Activated naive CD8-positive, alpha-beta T cell treated with anti-CD3 and anti-CD28 coated beads for 36 hours (primary cell): ENCODE data around the gene ADGRF1. TPM values are rescaled to one million over a fixed set of nuclear protein-coding genes. Genes with fewer than 3 reads are reported as not detected.
A peak's percentile ranks its signal among the peaks of the same experiment; 100 is the strongest.
"Not testable (repeated sequence)": the region's sequence is repeated elsewhere in the genome, so short reads cannot be mapped to it uniquely, and the experiment has no call there.

ENCODE experiments used
- DNase-seq: peaks from one replicate; pipeline ENCODE4 v3.0.0; 2021
- H3K27ac Mint-ChIP-seq: one replicate; pipeline ENCODE4 v1.8.0; 2022; ENCODE audit warnings: mild to moderate bottlenecking, moderate library complexity, mixed read lengths
- H3K27me3 Mint-ChIP-seq: one replicate; pipeline ENCODE4 v1.8.0; 2022; ENCODE audit warnings: mild to moderate bottlenecking, mixed read lengths
- H3K36me3 Mint-ChIP-seq: one replicate; pipeline ENCODE4 v1.8.0; 2021; ENCODE audit warnings: mild to moderate bottlenecking, mixed read lengths
- H3K4me1 Mint-ChIP-seq: one replicate; pipeline ENCODE4 v1.8.0; 2021; ENCODE audit warnings: mixed read lengths
- H3K4me3 Mint-ChIP-seq: one replicate; pipeline ENCODE4 v1.8.0; 2022; ENCODE audit warnings: mild to moderate bottlenecking, moderate library complexity, mixed read lengths
- H3K9me3 Mint-ChIP-seq: one replicate; pipeline ENCODE4 v1.8.0; 2022; ENCODE audit warnings: mixed read lengths
- total RNA-seq, 2 experiments: library from RNA; stranded (reverse); gene quantifications; one replicate each; pipeline ENCODE4 v1.2.3, GENCODE V29; 2021

Gene ADGRF1
- total RNA-seq, 2 experiments from 2014 or later = not detected

DNA sequence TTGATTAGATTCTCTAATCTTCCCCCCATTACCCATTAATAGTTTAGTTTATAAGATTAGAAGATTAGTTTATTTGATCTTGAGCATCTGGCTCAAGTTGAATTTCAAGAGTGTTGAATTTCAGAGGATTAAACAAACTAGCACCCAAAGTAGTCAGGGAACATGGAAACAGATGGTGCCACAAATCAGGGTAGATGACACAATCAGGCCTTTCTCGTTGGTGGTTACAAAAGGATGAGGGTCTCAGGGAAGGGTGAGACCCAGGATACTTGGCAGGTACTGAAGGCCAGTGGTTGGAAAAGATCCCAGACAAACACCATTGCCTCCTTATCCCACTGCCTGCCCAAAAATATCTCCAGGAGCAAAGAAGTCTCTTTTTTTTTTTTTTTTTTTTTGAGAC is 29.5 kb upstream of the ADGRF1 start:
- Mint-ChIP-seq H3K4me3 (no peak overlapping the region), H3K27ac (no peak overlapping the region), H3K9me3 (no peaks in the 10 kb centered on the region), H3K27me3 (peaks cover 11% of the 10 kb centered on the region), H3K36me3 (no peaks in the 10 kb centered on the region), H3K4me1 (peaks cover under 1% of the 10 kb centered on the region)
- no peak for DNase-seq

DNA sequence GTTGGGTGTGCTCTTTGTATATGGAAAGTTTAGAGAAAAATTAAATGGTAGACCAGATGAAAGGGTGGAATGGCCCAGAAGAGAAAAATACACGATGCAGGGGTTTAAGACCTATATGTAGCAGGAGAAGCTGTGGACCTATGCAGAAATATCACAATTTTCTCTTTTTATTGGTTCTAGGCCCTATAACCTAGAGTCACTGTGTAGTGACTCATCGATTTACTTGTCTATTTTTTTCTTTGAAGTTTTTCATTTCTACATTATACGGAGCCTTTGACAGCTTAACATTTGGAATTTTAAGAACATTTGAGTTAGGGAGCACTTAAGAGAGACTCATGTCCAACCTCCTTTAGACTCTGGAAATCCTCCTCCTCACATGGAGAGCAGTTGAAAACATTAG is 28.3 kb upstream of the ADGRF1 start:
- Mint-ChIP-seq H3K4me1 (no peaks in the 10 kb centered on the region), H3K27me3 (peaks cover 3% of the 10 kb centered on the region), H3K4me3 (no peak overlapping the region), H3K9me3 (no peaks in the 10 kb centered on the region), H3K36me3 (no peaks in the 10 kb centered on the region), H3K27ac (no peak overlapping the region)
- no peak for DNase-seq

DNA sequence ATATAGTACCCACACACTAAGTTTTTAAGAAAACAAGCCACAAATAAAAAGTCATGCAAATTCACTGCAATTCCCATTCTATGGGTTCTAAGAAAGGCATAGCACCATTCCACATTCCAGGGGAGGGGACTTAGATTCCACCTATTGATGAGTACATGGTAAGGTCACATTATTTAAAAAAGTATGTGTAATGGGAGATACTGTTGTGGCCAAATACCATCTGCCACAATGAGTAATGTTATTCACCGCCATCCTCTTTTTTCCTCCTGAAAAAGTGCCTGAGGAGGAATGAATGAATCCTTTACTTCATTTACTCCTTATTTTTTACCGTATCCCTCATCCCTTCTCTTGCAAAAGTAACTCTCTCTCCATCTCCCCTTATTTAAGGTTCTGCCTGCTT is 27.0 kb upstream of the ADGRF1 start:
- H3K4me1 Mint-ChIP-seq = no peaks in the 10 kb centered on the region
- no peak for DNase-seq
- no peak overlapping the region for H3K27ac Mint-ChIP-seq
- no peak overlapping the region for H3K4me3 Mint-ChIP-seq
- H3K9me3 Mint-ChIP-seq = no peaks in the 10 kb centered on the region
- peaks cover 3% of the 10 kb centered on the region for H3K27me3 Mint-ChIP-seq
- no peaks in the 10 kb centered on the region for H3K36me3 Mint-ChIP-seq

DNA sequence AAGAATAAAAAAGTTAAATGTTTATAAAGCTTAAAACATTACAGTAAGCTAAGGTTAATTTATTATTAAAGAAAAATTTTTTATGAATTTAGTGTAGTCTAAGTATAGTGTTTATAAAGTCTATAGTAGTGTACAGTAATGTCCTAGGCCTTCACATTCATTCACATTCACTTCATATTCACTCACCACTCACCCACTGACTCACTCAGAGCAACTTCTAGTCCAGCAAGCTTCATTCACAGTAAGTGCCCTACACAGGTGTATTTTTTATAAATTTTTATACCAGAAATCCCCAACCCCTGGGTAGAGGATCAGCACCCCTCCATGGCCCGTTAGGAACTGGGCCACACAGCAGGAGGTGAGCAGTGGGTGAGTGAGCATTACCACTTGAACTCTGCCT is 24.3 kb upstream of the ADGRF1 start:
- Mint-ChIP-seq H3K27me3 (peaks cover 6% of the 10 kb centered on the region), H3K4me1 (no peaks in the 10 kb centered on the region), H3K36me3 (no peaks in the 10 kb centered on the region), H3K27ac (no peak overlapping the region), H3K9me3 (no peaks in the 10 kb centered on the region), H3K4me3 (no peak overlapping the region)
- DNase-seq = no peak

DNA sequence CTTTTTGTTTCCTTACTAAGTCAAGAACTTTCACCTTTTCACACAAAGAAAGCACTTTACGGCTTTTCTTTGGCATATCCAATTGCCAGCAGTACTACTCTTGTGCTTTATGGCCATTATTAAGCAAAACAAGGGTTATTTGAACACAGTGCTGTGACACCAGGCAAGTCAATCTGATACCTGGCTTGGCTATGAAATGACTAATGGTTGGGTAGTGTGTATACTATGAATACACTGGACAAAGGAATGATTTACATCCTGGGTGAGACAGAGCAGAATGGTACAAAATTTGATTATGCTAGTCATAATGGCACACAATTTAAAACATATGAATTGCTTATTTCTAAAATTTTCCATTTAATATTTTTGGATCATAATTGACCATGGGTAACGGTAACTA is 22.1 kb upstream of the ADGRF1 start:
- H3K4me3 Mint-ChIP-seq = no peak overlapping the region
- H3K36me3 Mint-ChIP-seq = no peaks in the 10 kb centered on the region
- peaks cover 3% of the 10 kb centered on the region for H3K27me3 Mint-ChIP-seq
- H3K27ac Mint-ChIP-seq = no peak overlapping the region
- no peaks in the 10 kb centered on the region for H3K4me1 Mint-ChIP-seq
- DNase-seq = no peak
- no peaks in the 10 kb centered on the region for H3K9me3 Mint-ChIP-seq

DNA sequence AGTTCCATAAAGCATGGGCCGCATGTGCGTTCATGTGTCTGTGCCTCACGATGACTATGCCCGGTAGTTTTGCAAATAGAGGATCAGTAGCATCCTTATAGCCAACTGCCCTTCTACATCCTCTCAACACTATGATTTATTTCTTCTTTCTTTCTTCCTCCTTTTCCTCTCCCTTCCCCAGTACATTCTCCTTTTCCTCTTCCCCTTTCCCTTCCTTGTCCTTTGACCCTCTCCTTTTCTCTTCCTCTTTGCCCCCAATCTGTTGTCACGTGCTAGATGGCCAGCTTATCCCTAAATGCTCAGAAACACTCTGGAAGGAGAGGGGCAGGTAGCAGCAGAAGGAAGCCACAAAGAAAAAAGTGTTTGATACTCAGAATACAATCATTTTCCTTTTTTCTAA is 20.2 kb upstream of the ADGRF1 start:
- H3K27me3 Mint-ChIP-seq = peaks cover 3% of the 10 kb centered on the region
- no peaks in the 10 kb centered on the region for H3K9me3 Mint-ChIP-seq
- H3K4me3 Mint-ChIP-seq = no peak overlapping the region

DNA sequence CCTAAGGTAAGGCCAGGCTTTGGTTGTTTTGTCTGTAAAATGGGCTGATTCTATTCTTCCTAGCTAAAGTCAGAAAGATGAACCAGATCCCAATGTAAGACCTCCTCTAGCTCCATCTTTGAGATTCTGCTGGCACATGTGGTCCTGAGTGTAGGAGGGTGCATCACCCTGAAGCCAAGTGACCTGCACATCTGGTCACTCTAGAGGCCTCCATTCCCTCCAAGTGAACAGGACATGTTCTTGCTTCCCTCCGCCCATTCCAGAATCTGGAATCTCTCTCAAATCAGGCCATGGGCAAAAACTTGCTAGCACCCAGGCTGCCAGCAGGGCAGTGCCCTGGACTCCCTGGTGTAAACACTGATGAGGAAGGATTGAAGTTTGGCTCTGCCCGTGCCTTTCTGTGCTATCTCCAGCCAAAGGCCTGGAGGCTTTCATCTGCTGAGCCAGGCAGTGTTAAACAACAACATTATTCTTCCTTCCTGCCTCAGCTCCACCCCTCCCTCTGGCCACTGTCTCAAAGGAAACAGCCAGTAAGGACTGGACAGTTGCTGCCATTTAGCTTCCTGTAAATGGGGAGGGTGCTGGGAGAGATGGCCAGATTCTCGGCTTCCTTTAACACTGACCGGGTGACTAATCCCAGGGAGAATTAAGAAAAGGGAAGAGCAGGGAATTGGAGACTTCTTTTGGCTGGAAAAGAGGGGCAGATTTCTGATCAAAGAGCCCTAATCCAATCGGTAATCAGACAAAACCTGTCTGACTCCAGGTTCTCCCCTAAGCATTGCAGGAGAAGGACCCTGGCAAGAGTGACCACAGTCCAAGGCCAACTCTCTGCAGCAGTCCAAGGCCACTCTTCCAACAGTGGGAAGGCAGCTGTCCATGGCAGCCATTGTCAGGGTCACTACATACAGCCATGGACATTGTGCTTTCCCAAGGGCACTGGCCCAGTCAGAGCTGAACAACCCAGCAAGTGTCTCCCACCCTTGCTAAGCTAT is 19.5 kb upstream of the ADGRF1 start:
- Mint-ChIP-seq H3K9me3 (no peaks in the 10 kb centered on the region), H3K4me1 (no peaks in the 10 kb centered on the region), H3K27me3 (peaks cover 3% of the 10 kb centered on the region), H3K4me3 (no peak overlapping the region), H3K27ac (no peak overlapping the region), H3K36me3 (no peaks in the 10 kb centered on the region)
- no peak for DNase-seq

More for the DNA sequence above, 20.2 kb upstream of the ADGRF1 start:
- no peaks in the 10 kb centered on the region for H3K4me1 Mint-ChIP-seq
- H3K36me3 Mint-ChIP-seq = no peaks in the 10 kb centered on the region
- DNase-seq = no peak
- H3K27ac Mint-ChIP-seq = no peak overlapping the region

DNA sequence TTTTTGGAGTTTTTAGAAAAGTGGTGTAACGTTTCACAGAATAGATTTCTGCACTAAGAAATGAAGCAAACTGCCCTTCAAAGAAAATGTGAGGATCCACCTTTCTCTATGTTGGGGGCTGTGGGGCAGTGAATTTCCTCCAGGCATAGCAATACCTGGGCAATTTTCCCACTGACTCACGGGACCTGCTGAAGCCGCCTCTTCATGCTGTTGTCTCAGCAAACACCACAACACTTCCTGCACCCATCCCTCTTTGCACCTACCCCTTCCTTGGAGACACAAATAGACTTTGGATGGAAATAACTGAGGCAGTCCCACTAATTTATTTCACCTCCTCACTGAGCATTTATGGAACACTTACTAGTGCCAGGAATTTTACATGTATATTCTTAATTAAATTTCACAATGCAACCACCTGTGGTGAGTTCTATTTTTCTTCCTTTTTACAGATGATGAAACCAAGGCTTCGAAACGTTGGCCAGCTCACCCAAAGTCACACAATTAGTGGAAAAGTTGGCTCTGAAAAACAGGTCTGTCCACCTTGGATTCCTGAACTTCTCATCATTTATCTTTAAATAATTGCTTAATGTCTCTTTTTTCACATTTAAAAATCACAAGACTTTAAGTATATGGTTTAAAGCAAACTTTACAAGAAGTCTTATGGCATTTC is 17.2 kb upstream of the ADGRF1 start:
- no peak overlapping the region for H3K4me3 Mint-ChIP-seq
- no peaks in the 10 kb centered on the region for H3K9me3 Mint-ChIP-seq
- DNase-seq = no peak
- peaks cover 3% of the 10 kb centered on the region for H3K27me3 Mint-ChIP-seq
- H3K27ac Mint-ChIP-seq = no peak overlapping the region
- H3K36me3 Mint-ChIP-seq = no peaks in the 10 kb centered on the region
- no peaks in the 10 kb centered on the region for H3K4me1 Mint-ChIP-seq

DNA sequence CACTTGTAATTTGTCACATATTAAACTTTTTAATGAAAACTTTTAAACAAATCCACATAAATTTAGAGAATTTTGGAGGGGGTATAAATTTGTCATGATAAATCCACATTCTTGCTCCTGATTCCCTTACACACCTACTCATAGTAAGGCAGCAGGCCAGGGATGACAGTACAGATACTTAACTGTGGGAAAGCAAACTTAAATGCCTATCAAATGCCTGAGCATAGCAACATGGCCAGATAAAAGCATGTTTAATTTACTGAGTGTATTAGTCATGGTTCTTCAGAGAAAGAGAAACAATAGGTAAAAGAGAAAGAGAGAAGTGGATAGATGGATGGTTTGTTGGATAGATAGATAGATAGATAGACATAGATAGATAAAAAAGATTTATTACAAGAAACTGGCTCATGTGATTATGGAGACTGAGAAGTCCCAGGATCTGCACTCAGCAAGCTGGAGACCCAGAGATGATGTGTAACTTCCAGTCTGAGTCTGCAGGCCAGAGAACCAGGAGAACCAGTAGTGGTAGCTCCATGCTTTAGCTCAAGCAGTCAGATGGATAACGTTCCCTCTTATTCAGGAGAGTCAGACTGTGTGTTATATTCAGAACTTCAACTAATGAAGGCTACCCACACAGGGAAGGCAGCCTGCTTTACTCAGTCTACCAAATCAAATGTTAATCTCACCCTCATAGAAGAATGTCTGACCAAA is 15.9 kb upstream of the ADGRF1 start:
- Mint-ChIP-seq H3K27me3 (peaks cover 1% of the 10 kb centered on the region), H3K9me3 (no peaks in the 10 kb centered on the region), H3K27ac (no peak overlapping the region), H3K4me1 (no peaks in the 10 kb centered on the region), H3K36me3 (no peaks in the 10 kb centered on the region), H3K4me3 (no peak overlapping the region)
- DNase-seq = no peak

DNA sequence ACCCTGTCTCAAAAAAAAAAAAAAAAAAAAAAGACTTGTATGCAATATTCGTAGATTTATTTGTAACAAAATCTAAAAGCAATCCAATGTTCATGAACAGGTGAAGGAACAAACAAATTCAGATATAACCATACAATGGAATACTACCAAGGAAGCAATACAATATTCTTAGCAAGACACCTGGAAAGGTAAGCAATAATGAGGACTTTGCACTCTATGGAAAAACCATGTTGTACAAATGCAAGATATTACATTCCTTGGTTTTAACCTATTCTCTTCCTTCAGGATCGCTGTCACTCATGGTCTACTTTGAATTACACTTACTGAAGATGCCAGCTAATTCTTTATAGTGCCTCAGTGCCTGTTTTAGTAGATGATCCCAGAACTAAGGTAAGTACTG is 14.7 kb upstream of the ADGRF1 start:
- no peaks in the 10 kb centered on the region for H3K9me3 Mint-ChIP-seq
- H3K36me3 Mint-ChIP-seq = no peaks in the 10 kb centered on the region
- H3K27me3 Mint-ChIP-seq = no peaks in the 10 kb centered on the region
- no peak overlapping the region for H3K4me3 Mint-ChIP-seq
- no peak overlapping the region for H3K27ac Mint-ChIP-seq
- no peaks in the 10 kb centered on the region for H3K4me1 Mint-ChIP-seq
- no peak for DNase-seq

DNA sequence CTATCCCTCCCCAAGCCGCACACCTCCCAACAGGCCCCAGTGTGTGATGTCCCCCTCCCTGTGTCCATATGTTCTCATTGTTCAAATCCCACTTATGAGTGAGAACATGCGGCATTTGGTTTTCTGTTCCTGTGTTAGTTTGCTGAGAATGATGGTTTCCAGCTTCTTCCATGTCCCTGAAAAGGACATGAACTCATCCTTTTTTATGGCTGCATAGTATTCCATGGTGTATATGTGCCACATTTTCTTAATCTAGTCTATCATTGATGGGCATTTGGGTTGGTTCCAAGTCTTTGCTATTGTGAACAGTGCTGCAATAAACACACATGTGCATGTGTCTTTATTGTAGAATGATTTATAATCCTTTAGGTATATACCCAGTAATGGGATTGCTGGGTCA is 12.2 kb upstream of the ADGRF1 start:
- not testable (repeated sequence) for H3K4me1 Mint-ChIP-seq, DNase-seq, H3K27me3 Mint-ChIP-seq, H3K9me3 Mint-ChIP-seq, H3K27ac Mint-ChIP-seq, H3K36me3 Mint-ChIP-seq, H3K4me3 Mint-ChIP-seq

DNA sequence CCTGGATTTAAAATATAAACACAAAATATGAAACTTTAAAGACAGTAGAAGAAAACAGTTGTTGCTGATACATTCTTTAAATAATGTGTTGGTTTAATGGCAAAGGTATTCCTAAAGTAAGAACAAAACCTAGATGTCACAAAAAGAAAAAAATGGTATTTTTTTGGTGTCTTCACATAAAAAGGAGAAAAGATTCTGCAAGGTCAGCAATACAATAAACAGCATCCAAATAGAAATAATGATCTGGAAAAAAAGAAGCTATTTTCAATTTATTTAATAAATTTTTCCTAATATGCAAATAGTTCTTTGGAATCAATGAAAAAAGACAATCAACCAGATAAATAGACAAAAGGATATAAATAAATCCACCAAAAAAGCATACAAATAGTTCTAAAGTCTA is 6.5 kb upstream of the ADGRF1 start:
- Mint-ChIP-seq H3K27ac (no peak overlapping the region), H3K4me3 (no peak overlapping the region), H3K36me3 (no peaks in the 10 kb centered on the region), H3K9me3 (no peaks in the 10 kb centered on the region), H3K4me1 (no peaks in the 10 kb centered on the region), H3K27me3 (peaks cover 20% of the 10 kb centered on the region)
- DNase-seq = no peak

DNA sequence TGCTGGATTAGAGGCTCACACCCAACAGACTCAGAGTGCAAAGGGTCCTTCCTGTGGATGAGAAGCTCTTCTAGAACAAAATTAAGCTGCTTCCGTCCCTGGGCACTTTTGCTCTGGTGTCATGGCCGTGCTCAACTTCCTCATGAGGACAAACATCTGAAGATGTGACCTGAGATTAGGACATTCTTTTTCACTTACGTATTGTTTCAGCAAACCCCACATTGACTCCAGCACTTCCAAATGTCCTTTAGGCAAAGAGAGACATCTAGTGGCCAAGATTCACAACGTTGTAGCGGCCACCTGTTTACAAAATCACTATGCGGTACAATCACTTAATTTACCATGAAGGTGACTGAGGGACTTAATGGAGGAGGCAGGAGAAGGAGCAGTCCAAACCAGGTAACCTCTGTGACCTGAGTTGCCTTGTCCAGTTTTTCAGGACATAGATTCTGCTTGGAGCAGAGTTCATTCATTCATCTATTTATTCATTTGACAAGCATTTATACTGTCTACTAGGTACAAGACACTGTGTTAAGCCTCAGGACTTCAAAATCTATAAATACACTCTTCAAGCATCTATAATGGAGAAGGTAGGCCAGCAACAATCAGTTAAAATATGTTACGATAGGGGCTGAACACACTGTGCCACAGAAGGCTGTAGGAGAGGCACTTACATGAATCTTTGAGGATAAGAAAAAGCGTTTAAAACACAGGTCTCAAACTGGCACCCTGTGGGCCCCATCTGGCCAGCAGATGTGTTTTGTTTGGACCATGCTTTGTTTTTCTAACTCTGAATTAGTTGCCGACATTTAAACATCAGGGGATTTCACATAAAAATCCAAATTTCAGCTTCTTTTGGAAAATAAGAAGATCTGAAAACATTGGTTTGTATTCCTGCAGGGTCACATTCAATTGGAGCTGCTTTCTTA is 5.6 kb upstream of the ADGRF1 start:
- DNase-seq = peak; percentile 0
- H3K27ac Mint-ChIP-seq = no peak overlapping the region
- no peaks in the 10 kb centered on the region for H3K9me3 Mint-ChIP-seq
- H3K4me3 Mint-ChIP-seq = no peak overlapping the region
- H3K4me1 Mint-ChIP-seq = no peaks in the 10 kb centered on the region
- H3K27me3 Mint-ChIP-seq = peaks cover 20% of the 10 kb centered on the region
- H3K36me3 Mint-ChIP-seq = no peaks in the 10 kb centered on the region

DNA sequence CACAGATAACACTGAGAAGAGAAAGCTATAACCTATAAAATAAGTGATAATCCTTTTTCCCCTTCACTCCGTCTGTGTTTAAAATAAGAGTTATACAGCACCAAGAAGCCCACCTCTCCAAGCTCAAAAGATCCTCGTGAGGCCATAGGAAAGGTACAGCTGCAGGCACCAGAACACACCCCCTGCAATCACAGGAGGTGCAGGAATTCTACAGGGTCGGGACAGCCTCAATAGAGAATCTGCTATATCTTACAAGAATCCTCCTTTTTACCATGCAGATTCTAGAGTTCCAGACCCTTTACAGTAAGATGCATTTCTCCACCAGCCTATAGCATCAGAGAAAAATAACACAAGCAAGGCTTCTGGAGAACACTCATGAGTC is 5.0 kb upstream of the ADGRF1 start:
- H3K27me3 Mint-ChIP-seq = peaks cover 20% of the 10 kb centered on the region
- no peak overlapping the region for H3K4me3 Mint-ChIP-seq
- DNase-seq = no peak
- H3K9me3 Mint-ChIP-seq = no peaks in the 10 kb centered on the region
- no peak overlapping the region for H3K27ac Mint-ChIP-seq
- no peaks in the 10 kb centered on the region for H3K4me1 Mint-ChIP-seq
- no peaks in the 10 kb centered on the region for H3K36me3 Mint-ChIP-seq
